GM19372 (cell line): ENCODE measurements around the gene GTF3C2.

Experiments
- ATAC-seq: cut with Tn5 transposase; IDR thresholded peaks from one replicate; pipeline ENCODE4 v1.9.1; 2021; ENCODE audit warnings: mild to moderate bottlenecking, low read depth, moderate library complexity; ENCODE audit not compliant: unreplicated experiment

The GTF3C2 gene

GRCh38 chr2:27356382-27357181 lies at the start of gene GTF3C2:
Gene GTF3C2, minus strand, starts transcription at chr2:27356764. Its CDS starts 13,210 bp downstream, at chr2:27343554.
- peak; percentile 84 for ATAC-seq

- ATAC-seq, result no peak
Measured at GRCh38 chr2:27400348-27401135, 44.0 kb upstream of the GTF3C2 start.

- ATAC-seq, result no peak
Measured at GRCh38 chr2:27398962-27399361, 42.4 kb upstream of the GTF3C2 start.

GRCh38 chr2:27393225-27393624 lies 36.7 kb upstream of the GTF3C2 start:
- no peak for ATAC-seq

GRCh38 chr2:27390822-27391679 lies 34.5 kb upstream of the GTF3C2 start:
- no peak for ATAC-seq

GRCh38 chr2:27381577-27382181 lies 25.1 kb upstream of the GTF3C2 start:
- ATAC-seq, result no peak

- peak; percentile 96 for ATAC-seq
Measured at GRCh38 chr2:27380626-27381545, 24.3 kb upstream of the GTF3C2 start, which contains the start of gene ZNF513. Gene ZNF513, minus strand, starts transcription at chr2:27380734. Its CDS starts 208 bp downstream, at chr2:27380526.

GRCh38 chr2:27379836-27380625 lies 23.5 kb upstream of the GTF3C2 start:
- peak; percentile 41 for ATAC-seq

- ATAC-seq, result no peak
Measured at GRCh38 chr2:27379383-27379835, 22.8 kb upstream of the GTF3C2 start.

- no peak for ATAC-seq
Measured at GRCh38 chr2:27378809-27379290, 22.3 kb upstream of the GTF3C2 start.

GRCh38 chr2:27378096-27378808 lies 21.7 kb upstream of the GTF3C2 start:
- no peak for ATAC-seq

- no peak for ATAC-seq
Measured at GRCh38 chr2:27377618-27378095, 21.1 kb upstream of the GTF3C2 start.

GRCh38 chr2:27376866-27377617 lies 20.5 kb upstream of the GTF3C2 start:
- ATAC-seq, result no peak

- no peak for ATAC-seq
Measured at GRCh38 chr2:27376151-27376865, 19.7 kb upstream of the GTF3C2 start.

GRCh38 chr2:27375513-27376099 lies 19.0 kb upstream of the GTF3C2 start:
- no peak for ATAC-seq

- no peak for ATAC-seq
Measured at GRCh38 chr2:27373567-27373966, 17.0 kb upstream of the GTF3C2 start.
